HG02938 (cell line): ENCODE results near the gene TMEM267.
"Not testable (repeated sequence)": the region's sequence is repeated elsewhere in the genome, so short reads cannot be mapped to it uniquely, and the experiment has no call there.

Experiments
- ATAC-seq: cut with Tn5 transposase; IDR thresholded peaks from one replicate; pipeline ENCODE4 v1.9.1; 2021; ENCODE audit warnings: mild to moderate bottlenecking, moderate library complexity; ENCODE audit not compliant: unreplicated experiment

TMEM267 gene

GRCh38 chr5:43461066-43461465, 22.6 kb downstream of the TMEM267 start:
- no peak for ATAC-seq

- no peak for ATAC-seq
Measured at GRCh38 chr5:43456556-43456955, 27.1 kb downstream of the TMEM267 start.

GRCh38 chr5:43441575-43441974, 42.1 kb downstream of the TMEM267 start:
- not testable (repeated sequence) for ATAC-seq

- ATAC-seq = no peak
Measured at GRCh38 chr5:43437062-43437660, 46.5 kb downstream of the TMEM267 start.

- no peak for ATAC-seq
Measured at GRCh38 chr5:43433382-43433781, 50.3 kb downstream of the TMEM267 start.

GRCh38 chr5:43432486-43433375, 50.9 kb downstream of the TMEM267 start:
- ATAC-seq = no peak

- no peak for ATAC-seq
Measured at GRCh38 chr5:43429706-43430105, 54.0 kb downstream of the TMEM267 start.

GRCh38 chr5:43429016-43429415, 54.6 kb downstream of the TMEM267 start:
- no peak for ATAC-seq

GRCh38 chr5:43427306-43427705, 56.4 kb downstream of the TMEM267 start:
- no peak for ATAC-seq

- ATAC-seq = no peak
Measured at GRCh38 chr5:43425983-43426382, 57.7 kb downstream of the TMEM267 start.

GRCh38 chr5:43423086-43423485, 60.6 kb downstream of the TMEM267 start:
- not testable (repeated sequence) for ATAC-seq

GRCh38 chr5:43422143-43422542, 61.5 kb downstream of the TMEM267 start:
- ATAC-seq = no peak

- no peak for ATAC-seq
Measured at GRCh38 chr5:43421450-43422133, 62.1 kb downstream of the TMEM267 start.

GRCh38 chr5:43420241-43420640, 63.4 kb downstream of the TMEM267 start:
- no peak for ATAC-seq

- ATAC-seq = no peak
Measured at GRCh38 chr5:43418561-43418960, 65.1 kb downstream of the TMEM267 start.

- no peak for ATAC-seq
Measured at GRCh38 chr5:43416803-43417394, 66.8 kb downstream of the TMEM267 start.

GRCh38 chr5:43415935-43416802, 67.5 kb downstream of the TMEM267 start:
- no peak for ATAC-seq

GRCh38 chr5:43413966-43414365, 69.7 kb downstream of the TMEM267 start:
- no peak for ATAC-seq

- ATAC-seq = no peak
Measured at GRCh38 chr5:43412644-43413043, 71.0 kb downstream of the TMEM267 start.

- no peak for ATAC-seq
Measured at GRCh38 chr5:43412156-43412555, 71.5 kb downstream of the TMEM267 start, which contains the start of gene CCL28. Gene CCL28 (minus strand): TSS chr5:43412391. CDS start chr5:43412316, 75 bp downstream.
